GM18498 (cell line): Measurements from ENCODE around the gene GPER1.
A peak's percentile ranks its signal among the peaks of the same experiment; 100 is the strongest.
"Not testable (repeated sequence)": the region's sequence is repeated elsewhere in the genome, so short reads cannot be mapped to it uniquely, and the experiment has no call there.

Experiments used
- ATAC-seq: cut with Tn5 transposase; IDR thresholded peaks from one replicate; pipeline ENCODE4 v1.9.1; 2021; ENCODE audit warnings: mild to moderate bottlenecking, moderate library complexity; ENCODE audit not compliant: unreplicated experiment

Gene GPER1

GRCh38 chr7:1137517-1138167 is 49.7 kb downstream of the GPER1 start:
- ATAC-seq: peak; percentile 66

GRCh38 chr7:1140476-1141104 is 52.7 kb downstream of the GPER1 start:
- no peak for ATAC-seq

GRCh38 chr7:1141651-1142050 is 53.7 kb downstream of the GPER1 start:
- ATAC-seq: no peak

- no peak for ATAC-seq
Observed at GRCh38 chr7:1142051-1142635, 54.2 kb downstream of the GPER1 start.

- ATAC-seq: not testable (repeated sequence)
Observed at GRCh38 chr7:1143031-1143430, 55.1 kb downstream of the GPER1 start.
